Activated CD8-positive, alpha-beta memory T cell treated with anti-CD3 and anti-CD28 coated beads, Interleukin-2, amount 10 ng/mL, durations not matched to agents 7 days and 5 days (primary cell): Measurements from ENCODE around the gene RRP7A. TPM values are rescaled to one million over a fixed set of nuclear protein-coding genes. Genes with fewer than 3 reads are reported as not detected.
A peak's percentile ranks its signal among the peaks of the same experiment; 100 is the strongest.
"Not testable (repeated sequence)": the region's sequence is repeated elsewhere in the genome, so short reads cannot be mapped to it uniquely, and the experiment has no call there.

ENCODE experiments used
- ATAC-seq: fragments of 150-1000 bp; cut with Tn5 transposase; one replicate; pipeline ENCODE4 v1.10.0; 2021; ENCODE audit warnings: moderate library complexity
- CTCF ChIA-PET: fragments of 350-600 bp; sonication (Branson Sonifier 250); formaldehyde crosslinking; loops from one replicate; lab custom pipeline; 2021; ENCODE audit warnings: antibody characterized with exemption; lab: Charles Lee
- DNase-seq: peaks from one replicate; pipeline ENCODE4 v3.0.0-alpha.2; 2020
- H3K27ac Mint-ChIP-seq: one replicate; pipeline ENCODE4 v1.8.0; 2021; ENCODE audit warnings: mild to moderate bottlenecking, mixed read lengths
- H3K27me3 Mint-ChIP-seq: one replicate; pipeline ENCODE4 v1.8.0; 2021; ENCODE audit warnings: mixed read lengths
- H3K36me3 Mint-ChIP-seq: one replicate; pipeline ENCODE4 v1.8.0; 2021; ENCODE audit warnings: mild to moderate bottlenecking, mixed read lengths
- H3K4me1 Mint-ChIP-seq: one replicate; pipeline ENCODE4 v1.8.0; 2021; ENCODE audit warnings: mixed read lengths
- H3K4me3 Mint-ChIP-seq: one replicate; pipeline ENCODE4 v1.8.0; 2021; ENCODE audit warnings: mild to moderate bottlenecking, moderate library complexity, mixed read lengths
- H3K9me3 Mint-ChIP-seq: one replicate; pipeline ENCODE4 v1.8.0; 2022; ENCODE audit warnings: low read depth, mixed read lengths
- total RNA-seq, 2 experiments: library from RNA; stranded (reverse); gene quantifications; one replicate each; pipeline ENCODE4 v1.2.3, GENCODE V29; 2021

The RRP7A gene
- total RNA-seq, 2 experiments from 2014 or later, result 88.2 to 102 TPM

- H3K36me3 Mint-ChIP-seq, CTCF ChIA-PET, H3K4me3 Mint-ChIP-seq, H3K9me3 Mint-ChIP-seq, H3K27ac Mint-ChIP-seq, ATAC-seq, DNase-seq, H3K27me3 Mint-ChIP-seq: not testable (repeated sequence)
- H3K4me1 Mint-ChIP-seq, result peaks cover 13% of the 10 kb centered on the region
These were observed 9.8 kb upstream of the RRP7A start for GRCh38 chr22:42529435-42529834.

- peaks cover 5% of the 10 kb centered on the region for H3K27me3 Mint-ChIP-seq
- CTCF ChIA-PET, result no interaction called here
- no peaks in the 10 kb centered on the region for H3K9me3 Mint-ChIP-seq
- no peaks in the 10 kb centered on the region for H3K36me3 Mint-ChIP-seq
- ATAC-seq (no peak), DNase-seq (no peak)
- H3K4me3 Mint-ChIP-seq, result no peak overlapping the region
- no peak overlapping the region for H3K27ac Mint-ChIP-seq
- peaks cover 10% of the 10 kb centered on the region for H3K4me1 Mint-ChIP-seq
These were observed 9.2 kb upstream of the RRP7A start for GRCh38 chr22:42528591-42529307.

- ATAC-seq, result no peak
- no peak overlapping the region for H3K4me3 Mint-ChIP-seq
These were observed 3.0 kb upstream of the RRP7A start for GRCh38 chr22:42522546-42522945.

GRCh38 chr22:42521228-42521546 lies 1.6 kb upstream of the RRP7A start:
- CTCF ChIA-PET, result no interaction called here
- Mint-ChIP-seq H3K9me3 (no peaks in the 10 kb centered on the region), H3K27me3 (peaks cover 2% of the 10 kb centered on the region), H3K4me3 (no peak overlapping the region), H3K36me3 (peaks cover 9% of the 10 kb centered on the region), H3K27ac (no peak overlapping the region), H3K4me1 (peaks cover 19% of the 10 kb centered on the region)
- DNase-seq (no peak), ATAC-seq (no peak)

More at GRCh38 chr22:42522546-42522945, 3.0 kb upstream of the RRP7A start:
- CTCF ChIA-PET, result no interaction called here
- no peak overlapping the region for H3K27ac Mint-ChIP-seq
- peaks cover 3% of the 10 kb centered on the region for H3K27me3 Mint-ChIP-seq
- H3K36me3 Mint-ChIP-seq, result peaks cover 4% of the 10 kb centered on the region
- DNase-seq, result no peak
- H3K4me1 Mint-ChIP-seq, result peaks cover 14% of the 10 kb centered on the region
- no peaks in the 10 kb centered on the region for H3K9me3 Mint-ChIP-seq

GRCh38 chr22:42518638-42519524 lies 715 bp downstream of the RRP7A start:
- Mint-ChIP-seq H3K4me3 (peak overlapping the region; percentile 99), H3K27ac (peak overlapping the region; percentile 95), H3K36me3 (peaks cover 14% of the 10 kb centered on the region), H3K4me1 (peaks cover 19% of the 10 kb centered on the region)
- DNase-seq, CTCF ChIA-PET, H3K27me3 Mint-ChIP-seq, H3K9me3 Mint-ChIP-seq: not testable (repeated sequence)
- ATAC-seq, result peak; percentile 21

GRCh38 chr22:42517103-42517502 lies 2.5 kb downstream of the RRP7A start:
- Mint-ChIP-seq H3K4me1 (peaks cover 19% of the 10 kb centered on the region), H3K36me3 (peaks cover 16% of the 10 kb centered on the region)
- H3K9me3 Mint-ChIP-seq, H3K4me3 Mint-ChIP-seq, H3K27me3 Mint-ChIP-seq, H3K27ac Mint-ChIP-seq, ATAC-seq, DNase-seq: not testable (repeated sequence)
- CTCF ChIA-PET, result interaction anchor here (0.7 kb wide), 1 partner anchor 1049 kb away, joined by 3 read pairs; the partner anchor contains the start of gene PHF5A

- peaks cover 16% of the 10 kb centered on the region for H3K36me3 Mint-ChIP-seq
- peaks cover 18% of the 10 kb centered on the region for H3K4me1 Mint-ChIP-seq
- H3K4me3 Mint-ChIP-seq, result no peak overlapping the region
- no peaks in the 10 kb centered on the region for H3K9me3 Mint-ChIP-seq
- DNase-seq (no peak), ATAC-seq (no peak)
- H3K27ac Mint-ChIP-seq, result no peak overlapping the region
- CTCF ChIA-PET, result no interaction called here
- no peaks in the 10 kb centered on the region for H3K27me3 Mint-ChIP-seq
These were observed 3.7 kb downstream of the RRP7A start for GRCh38 chr22:42515896-42516295.

- H3K27me3 Mint-ChIP-seq, H3K9me3 Mint-ChIP-seq, H3K4me3 Mint-ChIP-seq, ATAC-seq, CTCF ChIA-PET, H3K27ac Mint-ChIP-seq, DNase-seq: not testable (repeated sequence)
- H3K36me3 Mint-ChIP-seq, result peaks cover 16% of the 10 kb centered on the region
- peaks cover 17% of the 10 kb centered on the region for H3K4me1 Mint-ChIP-seq
These were observed 4.3 kb downstream of the RRP7A start for GRCh38 chr22:42515304-42515703.

- H3K4me3 Mint-ChIP-seq, CTCF ChIA-PET: not testable (repeated sequence)
These were observed 5.3 kb downstream of the RRP7A start for GRCh38 chr22:42514331-42514730.

GRCh38 chr22:42512273-42512990 lies 7.2 kb downstream of the RRP7A start:
- peaks cover 12% of the 10 kb centered on the region for H3K36me3 Mint-ChIP-seq
- ATAC-seq, H3K27ac Mint-ChIP-seq, H3K27me3 Mint-ChIP-seq, DNase-seq, CTCF ChIA-PET, H3K4me1 Mint-ChIP-seq, H3K4me3 Mint-ChIP-seq, H3K9me3 Mint-ChIP-seq: not testable (repeated sequence)

More at GRCh38 chr22:42514331-42514730, 5.3 kb downstream of the RRP7A start:
- not testable (repeated sequence) for ATAC-seq, H3K27ac Mint-ChIP-seq, DNase-seq, H3K27me3 Mint-ChIP-seq, H3K9me3 Mint-ChIP-seq
- peaks cover 16% of the 10 kb centered on the region for H3K36me3 Mint-ChIP-seq
- H3K4me1 Mint-ChIP-seq, result peaks cover 11% of the 10 kb centered on the region

- no peak for DNase-seq
- CTCF ChIA-PET, result no interaction called here
- H3K9me3 Mint-ChIP-seq, result no peaks in the 10 kb centered on the region
- no peak overlapping the region for H3K4me3 Mint-ChIP-seq
- H3K4me1 Mint-ChIP-seq, result no peaks in the 10 kb centered on the region
- H3K27me3 Mint-ChIP-seq, result no peaks in the 10 kb centered on the region
- peaks cover 7% of the 10 kb centered on the region for H3K36me3 Mint-ChIP-seq
- ATAC-seq, result no peak
- no peak overlapping the region for H3K27ac Mint-ChIP-seq
These were observed 8.2 kb downstream of the RRP7A start for GRCh38 chr22:42511401-42511891.

GRCh38 chr22:42509548-42509947 lies 10.0 kb downstream of the RRP7A start:
- DNase-seq (no peak), ATAC-seq (no peak)
- H3K9me3 Mint-ChIP-seq, result no peaks in the 10 kb centered on the region
- no peak overlapping the region for H3K4me3 Mint-ChIP-seq
- CTCF ChIA-PET, result no interaction called here
- H3K4me1 Mint-ChIP-seq, result no peaks in the 10 kb centered on the region
- H3K27me3 Mint-ChIP-seq, result no peaks in the 10 kb centered on the region
- no peak overlapping the region for H3K27ac Mint-ChIP-seq
- peaks cover 2% of the 10 kb centered on the region for H3K36me3 Mint-ChIP-seq

GRCh38 chr22:42508975-42509364 lies 10.6 kb downstream of the RRP7A start:
- H3K27me3 Mint-ChIP-seq, ATAC-seq, DNase-seq, H3K4me3 Mint-ChIP-seq, CTCF ChIA-PET, H3K27ac Mint-ChIP-seq, H3K36me3 Mint-ChIP-seq, H3K9me3 Mint-ChIP-seq, H3K4me1 Mint-ChIP-seq: not testable (repeated sequence)
